GM12874 (cell line): ENCODE data around the gene KRTAP16-1.
A peak's percentile ranks its signal among the peaks of the same experiment; 100 is the strongest.

Experiments
- TF ChIP-seq, protein P1 (sequence below): IDR thresholded peaks from 2 replicates; pipeline ENCODE4 v1.5.1; 2011; ENCODE audit warnings: low read depth, mild to moderate bottlenecking, control low read depth, low read length, moderate library complexity; ENCODE audit not compliant: insufficient read depth

KRTAP16-1 gene

DNA sequence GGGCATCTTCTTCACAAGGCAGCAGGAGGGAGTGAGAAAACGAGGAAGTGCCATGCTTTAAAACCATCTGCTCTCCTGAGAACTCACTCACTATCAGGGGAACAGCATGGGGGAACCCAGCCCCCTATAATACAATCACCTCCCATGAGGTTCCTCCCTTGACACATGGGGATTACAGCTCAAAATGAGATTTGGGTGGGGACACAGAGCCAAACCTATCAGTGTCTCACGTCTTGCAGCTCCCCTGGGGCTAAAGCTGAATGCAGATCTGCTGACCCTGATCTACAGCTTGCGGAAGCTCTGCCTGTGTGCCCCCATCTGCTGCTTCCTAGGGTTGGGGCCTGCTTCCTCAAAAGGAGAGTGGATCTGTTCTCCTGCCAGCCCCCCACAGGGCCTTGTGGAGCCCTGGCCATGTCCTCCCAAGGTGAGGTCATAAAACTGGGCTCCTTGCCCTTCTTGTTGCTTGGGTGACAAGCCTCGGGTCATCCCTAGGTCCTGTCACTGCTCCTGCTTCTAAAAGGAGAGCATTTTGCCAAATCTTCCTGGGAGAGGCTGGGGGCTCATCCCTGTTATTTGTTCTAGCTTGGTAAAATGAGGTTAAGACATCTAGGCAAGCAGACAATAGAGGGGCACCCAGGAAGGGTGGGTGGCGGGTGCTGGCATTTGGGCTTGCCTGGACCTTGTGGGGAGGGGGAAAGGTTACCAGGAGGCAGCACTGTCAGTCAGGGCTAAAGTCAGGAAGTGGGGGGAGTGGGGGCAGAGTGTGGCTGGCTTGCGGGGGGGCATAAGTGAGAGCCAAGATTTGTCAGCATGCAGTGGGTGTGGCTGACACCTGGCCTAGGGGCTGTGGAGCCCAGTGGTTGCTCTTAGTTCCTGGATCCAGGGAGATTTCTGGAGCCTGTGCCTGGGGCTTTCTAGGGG is 25.5 kb upstream of the KRTAP16-1 start:
- TF ChIP-seq, protein P1, sequence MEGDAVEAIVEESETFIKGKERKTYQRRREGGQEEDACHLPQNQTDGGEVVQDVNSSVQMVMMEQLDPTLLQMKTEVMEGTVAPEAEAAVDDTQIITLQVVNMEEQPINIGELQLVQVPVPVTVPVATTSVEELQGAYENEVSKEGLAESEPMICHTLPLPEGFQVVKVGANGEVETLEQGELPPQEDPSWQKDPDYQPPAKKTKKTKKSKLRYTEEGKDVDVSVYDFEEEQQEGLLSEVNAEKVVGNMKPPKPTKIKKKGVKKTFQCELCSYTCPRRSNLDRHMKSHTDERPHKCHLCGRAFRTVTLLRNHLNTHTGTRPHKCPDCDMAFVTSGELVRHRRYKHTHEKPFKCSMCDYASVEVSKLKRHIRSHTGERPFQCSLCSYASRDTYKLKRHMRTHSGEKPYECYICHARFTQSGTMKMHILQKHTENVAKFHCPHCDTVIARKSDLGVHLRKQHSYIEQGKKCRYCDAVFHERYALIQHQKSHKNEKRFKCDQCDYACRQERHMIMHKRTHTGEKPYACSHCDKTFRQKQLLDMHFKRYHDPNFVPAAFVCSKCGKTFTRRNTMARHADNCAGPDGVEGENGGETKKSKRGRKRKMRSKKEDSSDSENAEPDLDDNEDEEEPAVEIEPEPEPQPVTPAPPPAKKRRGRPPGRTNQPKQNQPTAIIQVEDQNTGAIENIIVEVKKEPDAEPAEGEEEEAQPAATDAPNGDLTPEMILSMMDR = no peak

DNA sequence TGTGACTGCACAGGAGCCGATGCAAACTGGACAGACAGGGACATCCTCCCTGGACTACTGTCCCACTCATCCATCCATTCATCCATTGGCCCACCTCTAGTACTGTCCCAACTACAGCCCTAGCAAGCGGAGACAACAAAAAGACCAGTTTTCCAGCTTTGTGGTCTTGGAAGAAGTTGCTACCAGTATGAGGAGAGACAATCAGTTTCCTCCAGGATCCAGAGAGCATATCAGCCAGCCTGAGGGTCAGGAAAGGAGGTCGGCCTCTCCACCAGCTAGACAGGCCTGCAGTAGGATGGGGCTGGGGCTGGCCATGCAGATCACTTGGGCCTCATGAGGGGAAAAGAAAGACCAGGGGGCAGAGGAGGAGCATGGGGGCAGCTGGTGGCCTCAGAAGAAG is 24.7 kb upstream of the KRTAP16-1 start:
- TF ChIP-seq, protein P1 = no peak

DNA sequence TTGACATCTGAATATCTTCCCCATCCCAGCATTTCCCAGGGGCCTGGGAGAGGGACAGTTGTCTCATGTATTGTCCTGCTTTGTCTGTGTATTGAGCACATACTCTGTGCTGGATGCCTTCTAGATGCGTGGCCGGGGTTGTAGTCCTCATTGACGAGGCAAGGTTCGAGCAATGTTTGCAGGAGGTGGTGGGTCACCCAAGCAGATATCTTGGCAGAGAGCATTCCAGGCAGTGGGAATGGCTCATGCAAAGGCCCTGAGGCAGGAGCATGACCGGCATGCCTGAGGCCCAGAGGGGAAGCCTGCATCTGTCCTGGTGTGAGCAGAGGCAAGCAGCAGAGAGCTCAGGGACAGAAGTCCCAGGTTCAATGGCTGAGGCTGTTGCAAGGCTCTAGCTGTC is 24.0 kb upstream of the KRTAP16-1 start:
- TF ChIP-seq, protein P1 = no peak

- TF ChIP-seq, protein P1 = no peak
Measured at GRCh38 chr17:41332239-41332638, 23.1 kb upstream of the KRTAP16-1 start.

- TF ChIP-seq, protein P1 = no peak
Measured at GRCh38 chr17:41331606-41332005, 22.5 kb upstream of the KRTAP16-1 start.

DNA sequence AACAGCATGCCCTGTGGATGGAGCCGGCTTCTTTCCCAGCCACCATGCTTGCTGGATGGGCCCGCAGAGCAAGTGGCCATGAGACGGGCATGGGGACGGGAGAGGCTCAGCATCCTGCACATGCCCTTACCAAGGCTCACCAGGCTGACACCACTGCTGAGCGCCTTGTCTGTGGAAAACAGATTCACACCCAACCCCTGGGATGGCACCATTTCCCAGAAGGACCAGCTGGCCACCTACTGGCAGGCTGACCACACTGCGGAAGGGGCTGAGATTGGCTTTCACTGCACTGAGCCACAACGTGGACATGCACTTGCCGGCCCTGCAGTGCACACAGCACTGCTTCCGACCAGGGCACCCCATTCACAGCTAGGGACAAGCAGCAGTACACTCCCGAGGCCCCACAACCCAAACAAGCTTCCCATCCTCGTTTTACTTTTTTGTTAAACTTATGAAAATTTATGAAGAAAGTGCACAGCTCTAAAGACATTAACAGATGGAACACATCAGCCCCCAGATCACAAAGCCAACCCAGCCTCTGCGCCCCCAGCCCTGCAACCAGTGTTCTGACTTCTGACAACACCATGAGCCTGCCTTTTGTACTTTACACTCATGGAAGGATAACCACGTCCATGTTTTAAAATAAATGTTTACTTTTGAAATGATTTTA is 20.3 kb upstream of the KRTAP16-1 start:
- TF ChIP-seq, protein P1 = peak; percentile 72

DNA sequence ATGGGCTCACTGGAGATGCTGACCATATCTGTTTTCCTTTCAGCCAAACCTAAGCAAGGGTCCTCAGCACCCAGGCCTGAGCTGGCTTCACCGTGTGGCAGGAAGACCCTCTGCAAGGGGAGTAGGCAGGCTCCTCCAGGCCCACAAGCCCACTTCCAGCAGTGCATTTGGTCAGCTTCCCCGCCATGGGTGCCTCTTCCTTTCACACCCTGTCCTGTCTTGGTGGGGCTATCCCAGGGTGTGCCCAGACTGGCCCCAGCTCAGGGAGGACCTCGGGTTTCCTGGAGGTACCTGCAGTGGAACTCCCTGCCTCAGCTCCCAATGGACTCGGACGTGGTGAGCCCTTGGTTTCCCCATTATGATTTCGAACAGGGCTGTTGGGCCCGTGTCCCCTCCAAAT is 19.1 kb upstream of the KRTAP16-1 start:
- TF ChIP-seq, protein P1 = no peak
